Right atrium auricular region (tissue), 2 donors: ENCODE measurements around the gene ZNF691. TPM values are rescaled to one million over a fixed set of nuclear protein-coding genes. Genes with fewer than 3 reads are reported as not detected.
"Not testable (repeated sequence)": the region's sequence is repeated elsewhere in the genome, so short reads cannot be mapped to it uniquely, and the experiment has no call there.

ENCODE experiments used
- DNase-seq: peaks from one replicate; pipeline ENCODE4 v3.0.0-alpha.2; 2019; ENCODE audit warnings: low spot score
- H3K27ac ChIP-seq, 2 donors: fragments of 200-600 bp; sonication (generic); 1 replicate in 1 of 2; 2 replicates in 1 of 2; pipeline ENCODE4 v1.5.1; 2016 to 2019
- H3K27me3 ChIP-seq, 2 donors: fragments of 200-600 bp; sonication (generic); one replicate each; pipeline versions ENCODE4 v1.5.1 to v1.6.0; 2017 to 2019
- H3K36me3 ChIP-seq: fragments of 200-600 bp; sonication (generic); one replicate; pipeline ENCODE4 v1.5.1; 2016
- H3K4me1 ChIP-seq, 2 donors: fragments of 200-600 bp; sonication (generic); one replicate each; pipeline versions ENCODE4 v1.5.1 to v1.6.0; 2017 to 2019
- H3K4me3 ChIP-seq, 2 donors: fragments of 200-600 bp; sonication (generic); 1 replicate in 1 of 2; 2 replicates in 1 of 2; pipeline ENCODE4 v1.5.1; 2017 to 2019; ENCODE audit warnings: mild to moderate bottlenecking in 1 of 2, moderate library complexity in 1 of 2
- H3K9me3 ChIP-seq, 2 donors: fragments of 200-600 bp; sonication (generic); one replicate each; pipeline ENCODE4 v1.5.1; 2019
- CTCF ChIP-seq, 2 donors: fragments of 200-600 bp; sonication (generic); IDR thresholded peaks; one replicate each; pipeline ENCODE4 v1.5.1; 2019; ENCODE audit warnings: antibody characterized with exemption in 2 of 2
- total RNA-seq, 2 donors: library from RNA; depleted of rRNA; stranded (reverse); fragments of >200 nt; gene quantifications; one replicate each; pipeline ENCODE4 v1.1.0, GENCODE V29; 2016

ZNF691 gene
- total RNA-seq, 2 donors from 2014 or later = 10.2 to 11.6 TPM

GRCh38 chr1:42852608-42852980 lies 6.2 kb downstream of the ZNF691 start:
- Histone ChIP-seq H3K4me3 (no peak overlapping the region), H3K36me3 (peaks cover 22% of the 10 kb centered on the region), H3K27me3 (no peaks in the 10 kb centered on the region), H3K9me3 (no peaks in the 10 kb centered on the region), H3K4me1 (peaks cover 0 to 8% of the 10 kb centered on the region in 2 donors), H3K27ac (no peak overlapping the region)
- no peak for TF ChIP-seq CTCF (IDR thresholded peaks at IDR 0.05)
- DNase-seq = no peak

- Histone ChIP-seq H3K4me1 (peaks cover 0 to under 1% of the 10 kb centered on the region in 2 donors), H3K27ac (no peak overlapping the region), H3K9me3 (no peaks in the 10 kb centered on the region), H3K4me3 (no peak overlapping the region), H3K36me3 (peaks cover 22% of the 10 kb centered on the region), H3K27me3 (no peaks in the 10 kb centered on the region)
- DNase-seq = no peak
- no peak for TF ChIP-seq CTCF (IDR thresholded peaks at IDR 0.05)
These were observed 6.9 kb downstream of the ZNF691 start for GRCh38 chr1:42853116-42853884.

- H3K27me3 ChIP-seq, H3K9me3 ChIP-seq, H3K4me3 ChIP-seq, H3K36me3 ChIP-seq, H3K4me1 ChIP-seq, DNase-seq, H3K27ac ChIP-seq: not testable (repeated sequence)
These were observed 10.1 kb downstream of the ZNF691 start for GRCh38 chr1:42856554-42856953.

GRCh38 chr1:42859366-42859765 lies 13.0 kb downstream of the ZNF691 start:
- not testable (repeated sequence) for H3K9me3 ChIP-seq, H3K27me3 ChIP-seq, H3K36me3 ChIP-seq, H3K4me1 ChIP-seq, H3K4me3 ChIP-seq, H3K27ac ChIP-seq, DNase-seq

- Histone ChIP-seq H3K9me3 (no peaks in the 10 kb centered on the region), H3K36me3 (no peaks in the 10 kb centered on the region), H3K4me3 (no peak overlapping the region), H3K27me3 (no peaks in the 10 kb centered on the region), H3K27ac (no peak overlapping the region), H3K4me1 (no peaks in the 10 kb centered on the region)
- no peak for DNase-seq
- TF ChIP-seq CTCF (IDR thresholded peaks at IDR 0.05) = no peak
These were observed 14.1 kb downstream of the ZNF691 start for GRCh38 chr1:42860339-42861013.

- no peak for DNase-seq
- TF ChIP-seq CTCF (IDR thresholded peaks at IDR 0.05) = no peak
- no peak overlapping the region for H3K4me3 ChIP-seq
- no peaks in the 10 kb centered on the region for H3K36me3 ChIP-seq
- no peaks in the 10 kb centered on the region for H3K4me1 ChIP-seq
- H3K27me3 ChIP-seq = no peaks in the 10 kb centered on the region
- no peak overlapping the region for H3K27ac ChIP-seq
- H3K9me3 ChIP-seq = no peaks in the 10 kb centered on the region
These were observed 14.6 kb downstream of the ZNF691 start for GRCh38 chr1:42861014-42861399.
